ENCODE measurements around the gene CPNE6.

GRCh38 chr14:24096545-24097181 is 25.3 kb downstream of the CPNE6 start:
- no peak for TF ChIP-seq YY1 (IDR thresholded peaks at IDR 0.05; ENCODE audit: insufficient read depth, insufficient read length)
- TF ChIP-seq SUZ12 (IDR thresholded peaks at IDR 0.05; ENCODE audit: extremely low read depth, insufficient read depth, insufficient read length): no peak

All from NT2/D1 (cell line).